HG02943 (cell line): ENCODE results near the gene TMA7B.
"Not testable (repeated sequence)": the region's sequence is repeated elsewhere in the genome, so short reads cannot be mapped to it uniquely, and the experiment has no call there.

Source experiments
- ATAC-seq: cut with Tn5 transposase; IDR thresholded peaks from one replicate; pipeline ENCODE4 v1.9.1; 2021; ENCODE audit warnings: mild to moderate bottlenecking, low read depth, moderate library complexity; ENCODE audit not compliant: unreplicated experiment

Gene TMA7B

GRCh38 chr22:39951603-39952293 is 8.4 kb upstream of the TMA7B start:
- not testable (repeated sequence) for ATAC-seq

- no peak for ATAC-seq
Observed at GRCh38 chr22:39952347-39952746, 7.8 kb upstream of the TMA7B start.

- no peak for ATAC-seq
Observed at GRCh38 chr22:39953101-39953500, 7.1 kb upstream of the TMA7B start.

- ATAC-seq: no peak
Observed at GRCh38 chr22:39954584-39955055, 5.6 kb upstream of the TMA7B start.

GRCh38 chr22:39955675-39956074 is 4.5 kb upstream of the TMA7B start:
- ATAC-seq: no peak

GRCh38 chr22:39956932-39957664 is 3.1 kb upstream of the TMA7B start:
- ATAC-seq: no peak

GRCh38 chr22:39958009-39958711 is 2.0 kb upstream of the TMA7B start:
- no peak for ATAC-seq

GRCh38 chr22:39958949-39959639 is 1.1 kb upstream of the TMA7B start:
- no peak for ATAC-seq

- no peak for ATAC-seq
Observed at GRCh38 chr22:39960791-39961746, 872 bp downstream of the TMA7B start.

- no peak for ATAC-seq
Observed at GRCh38 chr22:39962071-39962470, 1.9 kb downstream of the TMA7B start.

GRCh38 chr22:39965748-39966147 is 5.6 kb downstream of the TMA7B start:
- ATAC-seq: no peak

GRCh38 chr22:39966470-39966869 is 6.3 kb downstream of the TMA7B start:
- ATAC-seq: no peak

- no peak for ATAC-seq
Observed at GRCh38 chr22:39967103-39967829, 7.1 kb downstream of the TMA7B start.

- no peak for ATAC-seq
Observed at GRCh38 chr22:39967996-39968972, 8.1 kb downstream of the TMA7B start.

GRCh38 chr22:39970742-39971141 is 10.5 kb downstream of the TMA7B start:
- ATAC-seq: no peak

- ATAC-seq: no peak
Observed at GRCh38 chr22:39972641-39973040, 12.4 kb downstream of the TMA7B start.

GRCh38 chr22:39973656-39974055 is 13.5 kb downstream of the TMA7B start:
- ATAC-seq: no peak

- no peak for ATAC-seq
Observed at GRCh38 chr22:39974065-39974464, 13.9 kb downstream of the TMA7B start.
